ENCODE data around the gene GDPD4.

GDPD4 gene

DNA sequence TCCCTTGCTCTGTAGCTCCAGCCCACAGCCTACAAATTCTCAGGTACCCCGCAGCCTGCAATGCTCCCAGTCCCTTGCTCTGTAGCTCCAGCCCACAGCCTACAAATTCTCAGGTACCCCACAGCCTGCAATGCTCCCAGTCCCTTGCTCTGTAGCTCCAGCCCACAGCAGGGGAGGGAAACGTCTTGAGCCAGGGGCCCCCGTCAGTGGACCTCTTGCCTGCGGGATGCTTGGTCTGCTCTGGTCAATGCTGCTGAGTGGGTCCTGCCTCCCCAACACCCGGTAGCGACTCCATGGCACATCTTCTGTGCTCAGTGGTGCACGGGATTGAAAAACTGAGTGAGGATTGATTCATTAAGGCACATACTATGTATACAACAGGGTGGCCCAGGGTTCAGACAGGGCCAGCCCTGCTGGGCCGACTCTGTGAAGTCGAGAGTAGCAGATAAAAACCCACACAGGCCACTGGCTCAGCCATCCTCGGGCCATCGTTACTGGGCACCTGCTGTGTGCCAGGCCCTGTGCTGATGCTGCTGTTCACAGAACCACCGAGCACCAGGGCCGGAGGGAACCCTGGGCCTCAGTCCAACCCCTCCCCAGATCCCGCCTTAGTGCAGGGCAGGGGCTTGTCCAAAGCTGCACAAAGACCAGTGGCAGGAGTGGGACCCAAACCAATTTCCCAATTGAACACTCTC, 103.7 kb downstream of the GDPD4 start:
- TF ChIP-seq FOXK2 (IDR thresholded peaks at IDR 0.05) = no peak
- TF ChIP-seq BHLHE40 (IDR thresholded peaks at IDR 0.05; ENCODE audit: borderline replicate concordance) = no peak
- TF ChIP-seq FOXA1 (IDR thresholded peaks at IDR 0.05) = no peak
- TF ChIP-seq FOXM1 (IDR thresholded peaks at IDR 0.05; ENCODE audit: borderline replicate concordance) = no peak
- no peak for TF ChIP-seq ZNF384 (IDR thresholded peaks at IDR 0.05)
- TF ChIP-seq SUZ12 (IDR thresholded peaks at IDR 0.05) = no peak
- TF ChIP-seq CTBP1 (IDR thresholded peaks at IDR 0.05; ENCODE audit: borderline replicate concordance) = no peak
- TF ChIP-seq NFRKB (IDR thresholded peaks at IDR 0.05) = no peak
- no peak for TF ChIP-seq TARDBP (IDR thresholded peaks at IDR 0.05)
- TF ChIP-seq, protein P1, sequence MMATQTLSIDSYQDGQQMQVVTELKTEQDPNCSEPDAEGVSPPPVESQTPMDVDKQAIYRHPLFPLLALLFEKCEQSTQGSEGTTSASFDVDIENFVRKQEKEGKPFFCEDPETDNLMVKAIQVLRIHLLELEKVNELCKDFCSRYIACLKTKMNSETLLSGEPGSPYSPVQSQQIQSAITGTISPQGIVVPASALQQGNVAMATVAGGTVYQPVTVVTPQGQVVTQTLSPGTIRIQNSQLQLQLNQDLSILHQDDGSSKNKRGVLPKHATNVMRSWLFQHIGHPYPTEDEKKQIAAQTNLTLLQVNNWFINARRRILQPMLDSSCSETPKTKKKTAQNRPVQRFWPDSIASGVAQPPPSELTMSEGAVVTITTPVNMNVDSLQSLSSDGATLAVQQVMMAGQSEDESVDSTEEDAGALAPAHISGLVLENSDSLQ (IDR thresholded peaks at IDR 0.05) = no peak
- TF ChIP-seq SP1 (IDR thresholded peaks at IDR 0.05) = no peak
- no peak for TF ChIP-seq L3MBTL2 (conservative IDR thresholded peaks at IDR 0.05)
- TF ChIP-seq ELF4 (IDR thresholded peaks at IDR 0.05) = no peak
- no peak for TF ChIP-seq HDGF (IDR thresholded peaks at IDR 0.05; ENCODE audit: borderline replicate concordance)
- TF ChIP-seq ARNT (IDR thresholded peaks at IDR 0.05) = no peak
- TF ChIP-seq LEF1 (IDR thresholded peaks at IDR 0.05; ENCODE audit: borderline replicate concordance) = no peak
- DNase-seq (ENCODE audit: extremely low spot score) = no peak
- ChIA-PET POLR2A (no interaction called here), CTCF (interaction anchor here (1.3 to 4.1 kb wide), 2 partner anchors 17 to 351 kb away, joined by 5 to 19 read pairs; no protein-coding TSS in a partner anchor)

DNA sequence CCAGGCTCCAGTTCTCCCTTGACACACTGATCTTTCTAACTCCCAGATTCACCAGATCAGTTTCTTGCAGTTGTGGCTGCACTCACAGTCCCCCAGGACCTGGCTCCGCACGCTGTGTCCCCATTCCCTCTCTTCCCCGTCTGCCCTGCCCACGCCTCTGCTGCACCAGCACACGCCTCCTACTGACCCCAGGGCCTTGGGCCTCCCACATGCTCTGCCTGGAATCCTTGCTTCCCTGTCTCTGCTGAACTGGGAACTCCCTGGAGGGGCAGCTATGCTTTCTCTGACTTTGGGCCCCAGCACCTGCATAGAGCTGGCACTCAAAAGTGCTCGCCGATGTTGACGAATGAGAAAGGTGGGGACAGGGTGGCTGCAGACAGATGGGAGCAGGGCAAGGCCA, 104.5 kb downstream of the GDPD4 start:
- TF ChIP-seq FOXA1 (IDR thresholded peaks at IDR 0.05) (no peak), ARNT (IDR thresholded peaks at IDR 0.05) (no peak), LEF1 (IDR thresholded peaks at IDR 0.05; ENCODE audit: borderline replicate concordance) (no peak), ELF4 (IDR thresholded peaks at IDR 0.05) (no peak), BHLHE40 (IDR thresholded peaks at IDR 0.05; ENCODE audit: borderline replicate concordance) (no peak)
- TF ChIP-seq, protein P1 (IDR thresholded peaks at IDR 0.05) = no peak
- POLR2A ChIA-PET = no interaction called here
- DNase-seq (ENCODE audit: extremely low spot score) = no peak
- CTCF ChIA-PET = interaction anchor here (1.0 to 4.1 kb wide), 2 partner anchors 70 to 352 kb away, joined by 3 to 19 read pairs; no protein-coding TSS in a partner anchor

DNA sequence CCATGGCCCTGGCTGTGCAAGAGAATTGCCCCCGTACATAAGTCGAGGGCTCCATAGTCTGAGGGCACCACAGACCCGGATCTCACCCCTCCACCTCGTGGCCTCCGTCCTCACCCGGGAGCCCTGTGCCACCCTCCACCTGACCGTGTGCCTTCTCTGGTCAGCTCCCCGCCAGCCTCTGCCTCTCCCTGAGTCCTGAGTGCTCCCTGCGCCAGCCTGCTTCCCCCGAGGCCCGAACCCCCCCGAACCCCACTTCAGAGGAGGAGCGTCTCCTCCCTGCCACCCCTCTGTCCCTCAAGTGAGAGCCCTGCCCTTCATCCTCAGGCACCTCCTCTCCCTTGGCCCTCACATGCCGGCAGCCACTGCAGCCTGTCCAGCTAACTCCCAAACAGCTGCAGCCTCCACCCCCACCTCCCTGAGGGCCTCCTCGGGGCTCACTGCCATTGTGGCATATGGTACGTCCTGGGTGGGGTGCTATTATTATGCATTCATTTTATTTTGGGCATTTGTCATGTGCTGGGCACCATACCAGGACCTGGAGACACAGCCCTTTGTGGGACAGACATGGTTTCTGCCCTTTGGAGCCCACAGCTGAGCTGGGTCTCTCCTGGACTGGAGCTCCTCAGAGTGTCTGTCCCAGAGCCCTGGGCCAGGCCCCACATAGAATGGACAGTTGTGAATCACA, 106.3 kb downstream of the GDPD4 start:
- CTCF ChIA-PET = interaction anchor here (0.5 to 4.1 kb wide), 5 partner anchors 9 to 425 kb away, joined by 3 to 19 read pairs (median 6); no protein-coding TSS in a partner anchor
- POLR2A ChIA-PET = no interaction called here
- no peak for TF ChIP-seq L3MBTL2 (conservative IDR thresholded peaks at IDR 0.05)
- TF ChIP-seq SP1 (IDR thresholded peaks at IDR 0.05) = no peak
- TF ChIP-seq NFRKB (IDR thresholded peaks at IDR 0.05) = no peak
- TF ChIP-seq BHLHE40 (IDR thresholded peaks at IDR 0.05; ENCODE audit: borderline replicate concordance) = no peak
- no peak for TF ChIP-seq ZNF384 (IDR thresholded peaks at IDR 0.05)
- no peak for TF ChIP-seq ARNT (IDR thresholded peaks at IDR 0.05)
- no peak for TF ChIP-seq CTBP1 (IDR thresholded peaks at IDR 0.05; ENCODE audit: borderline replicate concordance)
- no peak for TF ChIP-seq ELF4 (IDR thresholded peaks at IDR 0.05)
- TF ChIP-seq HDGF (IDR thresholded peaks at IDR 0.05; ENCODE audit: borderline replicate concordance) = no peak
- no peak for TF ChIP-seq FOXK2 (IDR thresholded peaks at IDR 0.05)
- TF ChIP-seq FOXM1 (IDR thresholded peaks at IDR 0.05; ENCODE audit: borderline replicate concordance) = no peak
- DNase-seq (ENCODE audit: extremely low spot score) = no peak

DNA sequence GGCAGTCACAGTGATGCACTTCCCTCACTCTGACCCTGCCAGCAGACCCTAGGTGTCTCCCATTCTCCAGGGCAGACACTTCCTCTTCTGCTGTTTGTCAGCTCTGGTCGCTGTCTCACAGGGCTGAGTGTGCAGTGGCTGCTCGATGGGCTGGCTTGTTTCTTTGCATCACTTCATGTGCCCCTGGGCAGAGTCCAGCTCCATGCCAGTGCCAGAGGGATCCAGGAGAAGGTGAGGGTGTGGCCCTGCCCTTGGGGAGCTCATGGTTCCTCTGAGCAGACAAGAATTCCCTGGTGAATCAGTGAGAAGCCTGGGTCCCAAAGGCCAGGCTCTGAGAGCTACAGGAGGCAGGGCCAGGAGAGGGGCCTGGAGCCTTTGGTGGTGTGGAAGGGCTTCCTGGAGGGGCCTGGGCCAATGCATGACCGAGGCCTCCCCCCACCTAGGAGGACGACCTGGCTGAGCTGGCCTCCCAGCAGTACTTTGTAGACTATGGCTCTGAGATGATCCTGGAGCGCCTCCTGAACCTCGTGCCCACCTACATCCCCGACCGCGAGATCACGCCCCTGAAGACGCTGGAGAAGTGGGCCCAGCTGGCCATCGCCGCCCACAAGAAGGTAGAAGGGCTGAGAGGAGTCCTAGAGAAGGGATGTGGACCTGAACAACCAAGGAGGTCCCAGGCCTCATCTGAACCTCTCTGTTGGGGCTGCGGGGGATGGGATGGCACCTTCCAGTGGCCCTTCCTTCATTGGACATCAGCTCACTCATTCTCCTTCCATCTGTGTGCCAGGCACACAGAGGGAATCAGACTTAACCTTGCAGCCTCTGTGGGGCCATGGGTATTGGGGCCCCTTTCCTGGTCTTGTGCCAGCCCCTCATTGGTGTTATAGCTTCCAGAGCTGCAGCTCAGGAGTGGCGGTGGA, 107.3 kb downstream of the GDPD4 start:
- TF ChIP-seq NFRKB (IDR thresholded peaks at IDR 0.05) (no peak), FOXK2 (IDR thresholded peaks at IDR 0.05) (no peak), L3MBTL2 (conservative IDR thresholded peaks at IDR 0.05) (no peak), CTBP1 (IDR thresholded peaks at IDR 0.05; ENCODE audit: borderline replicate concordance) (no peak), SP1 (IDR thresholded peaks at IDR 0.05) (no peak), LEF1 (IDR thresholded peaks at IDR 0.05; ENCODE audit: borderline replicate concordance) (no peak), FOXM1 (IDR thresholded peaks at IDR 0.05; ENCODE audit: borderline replicate concordance) (no peak)
- ChIA-PET CTCF (interaction anchor here (0.7 to 4.1 kb wide), 4 partner anchors 10 to 426 kb away, joined by 3 to 19 read pairs (median 6); no protein-coding TSS in a partner anchor), POLR2A (no interaction called here)
- DNase-seq (ENCODE audit: extremely low spot score) = no peak

DNA sequence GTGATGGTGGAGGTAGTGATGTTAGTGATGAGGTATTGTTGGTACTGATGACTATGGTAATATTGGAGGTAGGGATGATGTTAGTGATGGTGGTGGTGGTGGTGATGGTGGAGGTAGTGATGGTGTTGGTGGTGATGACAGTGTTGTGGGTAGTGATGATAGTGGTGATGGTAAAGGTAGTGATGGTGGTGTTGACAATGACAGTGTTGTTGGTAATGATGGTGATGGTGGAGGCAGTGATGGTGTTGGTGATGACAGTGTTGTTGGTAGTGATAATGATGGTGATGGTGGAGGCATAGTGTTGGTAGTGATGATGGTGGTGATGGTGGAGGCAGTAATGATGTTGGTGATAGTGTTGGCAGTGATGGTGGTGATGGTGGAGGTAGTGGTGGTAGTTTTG, 108.3 kb downstream of the GDPD4 start:
- TF ChIP-seq ELF4 (IDR thresholded peaks at IDR 0.05) (no peak), BHLHE40 (IDR thresholded peaks at IDR 0.05; ENCODE audit: borderline replicate concordance) (no peak), ZNF384 (IDR thresholded peaks at IDR 0.05) (no peak), SP1 (IDR thresholded peaks at IDR 0.05) (no peak), HDGF (IDR thresholded peaks at IDR 0.05; ENCODE audit: borderline replicate concordance) (no peak), L3MBTL2 (conservative IDR thresholded peaks at IDR 0.05) (no peak)
- TF ChIP-seq, protein P1 (IDR thresholded peaks at IDR 0.05) = no peak
- CTCF ChIA-PET = interaction anchor here (0.5 to 0.6 kb wide), 3 partner anchors 66 to 450 kb away, joined by 3 to 5 read pairs (median 3); no protein-coding TSS in a partner anchor
- DNase-seq (ENCODE audit: extremely low spot score) = no peak
- POLR2A ChIA-PET = no interaction called here
